ENCODE results near the gene FXYD7. TPM values are rescaled to one million over a fixed set of nuclear protein-coding genes. Genes with fewer than 3 reads are reported as not detected.

Gene FXYD7
- total and polyA plus RNA-seq, 9 donors: 0.30 to 2.8 (median 0.80) TPM; not detected in 2

DNA sequence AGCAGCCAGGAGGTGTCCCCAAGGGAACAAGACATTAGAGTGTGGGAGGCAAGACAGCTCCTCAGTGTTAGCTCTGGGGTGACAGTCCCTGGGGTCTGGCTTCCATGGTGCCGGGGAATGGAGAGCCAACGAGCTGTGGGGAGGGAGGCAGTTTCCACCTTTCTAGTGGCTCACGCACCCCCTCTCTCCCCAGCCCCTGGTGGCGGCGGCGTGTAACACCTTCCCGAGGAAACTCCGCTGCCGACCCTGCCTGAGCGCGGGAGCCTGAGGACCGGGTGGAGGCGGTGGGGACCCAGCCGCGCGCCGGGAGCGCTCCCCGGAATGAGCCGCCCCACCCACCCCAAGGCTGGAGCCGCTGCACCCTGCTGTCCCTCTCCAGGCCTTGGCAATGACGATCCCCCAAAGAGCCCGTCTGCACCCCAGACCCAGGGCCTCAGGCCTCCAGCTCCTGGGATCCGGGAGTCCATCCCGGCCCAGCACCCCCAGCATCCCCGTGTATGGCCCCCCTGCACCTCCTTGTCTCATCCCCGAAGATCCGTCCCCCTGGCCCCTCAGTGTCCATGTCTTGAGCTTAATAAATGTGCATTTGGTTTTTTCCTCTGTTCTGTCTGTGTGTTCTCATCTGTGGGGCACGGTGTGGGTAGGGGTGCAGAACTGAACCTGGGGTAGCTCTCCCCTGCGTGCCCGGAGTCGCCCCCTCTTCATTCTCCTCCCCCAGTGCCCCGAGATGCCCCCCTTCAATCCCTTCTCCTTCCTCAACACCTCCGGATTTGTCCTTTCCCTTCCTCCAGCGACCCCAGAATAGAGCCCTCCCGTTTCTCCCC lies 10.9 kb downstream of the FXYD7 start:
- no peaks in the 10 kb centered on the region for H3K27me3 ChIP-seq
- peak in 1 of 5 donors; percentile 33 for DNase-seq
- H3K4me1 ChIP-seq (ENCODE audit: insufficient read depth): no peaks in the 10 kb centered on the region
- intact Hi-C loops (cut with DNase I): no loop called here
- TF ChIP-seq EP300 (IDR thresholded peaks at IDR 0.05): no peak
- TF ChIP-seq, protein P1, sequence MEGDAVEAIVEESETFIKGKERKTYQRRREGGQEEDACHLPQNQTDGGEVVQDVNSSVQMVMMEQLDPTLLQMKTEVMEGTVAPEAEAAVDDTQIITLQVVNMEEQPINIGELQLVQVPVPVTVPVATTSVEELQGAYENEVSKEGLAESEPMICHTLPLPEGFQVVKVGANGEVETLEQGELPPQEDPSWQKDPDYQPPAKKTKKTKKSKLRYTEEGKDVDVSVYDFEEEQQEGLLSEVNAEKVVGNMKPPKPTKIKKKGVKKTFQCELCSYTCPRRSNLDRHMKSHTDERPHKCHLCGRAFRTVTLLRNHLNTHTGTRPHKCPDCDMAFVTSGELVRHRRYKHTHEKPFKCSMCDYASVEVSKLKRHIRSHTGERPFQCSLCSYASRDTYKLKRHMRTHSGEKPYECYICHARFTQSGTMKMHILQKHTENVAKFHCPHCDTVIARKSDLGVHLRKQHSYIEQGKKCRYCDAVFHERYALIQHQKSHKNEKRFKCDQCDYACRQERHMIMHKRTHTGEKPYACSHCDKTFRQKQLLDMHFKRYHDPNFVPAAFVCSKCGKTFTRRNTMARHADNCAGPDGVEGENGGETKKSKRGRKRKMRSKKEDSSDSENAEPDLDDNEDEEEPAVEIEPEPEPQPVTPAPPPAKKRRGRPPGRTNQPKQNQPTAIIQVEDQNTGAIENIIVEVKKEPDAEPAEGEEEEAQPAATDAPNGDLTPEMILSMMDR (IDR thresholded peaks at IDR 0.05): no peak
- no peak for TF ChIP-seq POLR2A (IDR thresholded peaks at IDR 0.05)
- H3K27ac ChIP-seq: no peak overlapping the region
- H3K4me3 ChIP-seq: peak overlapping the region; percentile 46
- no peaks in the 10 kb centered on the region for H3K36me3 ChIP-seq
- no peaks in the 10 kb centered on the region for H3K9me3 ChIP-seq
- 0 to 1% (median 1%) methylated on average over 36 of the region's 36 CpGs for WGBS, 3 donors

DNA sequence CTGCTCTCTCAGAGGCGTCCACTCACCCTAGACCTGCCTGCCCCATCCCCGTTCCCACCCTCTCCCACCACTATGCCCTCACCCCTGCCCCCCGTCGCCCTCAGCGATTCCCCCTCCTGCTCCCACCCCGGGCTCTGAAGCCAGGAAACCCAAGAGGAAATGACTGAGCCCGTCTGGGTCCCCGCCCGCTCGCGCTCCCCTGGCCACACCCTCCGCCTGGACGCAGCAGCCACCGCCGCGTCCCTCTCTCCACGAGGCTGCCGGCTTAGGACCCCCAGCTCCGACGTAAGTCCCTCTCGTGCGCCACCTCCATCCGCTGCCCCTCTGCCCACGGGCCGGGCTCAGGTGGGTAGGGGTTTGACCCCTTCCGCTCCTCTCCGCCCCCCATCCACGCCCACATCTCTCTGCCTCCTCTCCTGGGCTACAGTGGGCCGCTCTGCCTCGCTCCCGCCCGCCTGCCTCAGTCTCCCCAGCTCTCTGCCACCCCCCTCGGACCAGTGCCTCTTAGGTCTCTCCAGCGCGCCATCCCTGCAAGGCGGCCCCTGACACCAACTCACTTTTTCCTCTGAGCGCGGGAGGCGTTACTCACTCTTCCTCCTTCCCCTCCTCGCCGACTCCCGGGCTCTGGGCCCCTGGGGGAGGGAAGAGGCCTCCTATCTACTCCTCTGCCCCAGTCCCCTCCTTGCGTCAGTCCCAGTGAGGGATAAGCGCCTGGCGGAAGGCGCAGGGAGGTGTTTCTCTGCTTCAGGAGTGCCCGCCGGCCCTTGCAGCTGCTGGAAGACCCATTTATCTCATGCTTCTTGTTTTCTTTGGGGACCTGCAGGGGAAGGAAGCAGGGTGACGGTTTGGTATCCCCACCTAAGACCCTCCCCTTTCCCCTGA lies 11.7 kb downstream of the FXYD7 start, which contains the start of gene FXYD5:
TSS of gene FXYD5 (plus strand) at position 211 of the 882 bp plus-strand sequence. CDS start 816 bp downstream, outside the sequence.
- Histone ChIP-seq H3K9me3 (no peaks in the 10 kb centered on the region), H3K27me3 (no peaks in the 10 kb centered on the region), H3K36me3 (no peaks in the 10 kb centered on the region), H3K4me1 (ENCODE audit: insufficient read depth) (no peaks in the 10 kb centered on the region), H3K4me3 (peak within 1 kb of the TSS; percentile 46), H3K27ac (no peak within 1 kb of the TSS)
- TF ChIP-seq EP300 (IDR thresholded peaks at IDR 0.05) (no peak), POLR2A (IDR thresholded peaks at IDR 0.05) (no peak)
- TF ChIP-seq, protein P1 (IDR thresholded peaks at IDR 0.05): no peak
- intact Hi-C loops (cut with DNase I): no loop called here
- 1 to 2% (median 1%) methylated on average over 47 to 49 of the region's 49 CpGs for WGBS, 3 donors
- DNase-seq: peak in 3 of 5 donors; percentile 38 to 58 (median 43)

DNA sequence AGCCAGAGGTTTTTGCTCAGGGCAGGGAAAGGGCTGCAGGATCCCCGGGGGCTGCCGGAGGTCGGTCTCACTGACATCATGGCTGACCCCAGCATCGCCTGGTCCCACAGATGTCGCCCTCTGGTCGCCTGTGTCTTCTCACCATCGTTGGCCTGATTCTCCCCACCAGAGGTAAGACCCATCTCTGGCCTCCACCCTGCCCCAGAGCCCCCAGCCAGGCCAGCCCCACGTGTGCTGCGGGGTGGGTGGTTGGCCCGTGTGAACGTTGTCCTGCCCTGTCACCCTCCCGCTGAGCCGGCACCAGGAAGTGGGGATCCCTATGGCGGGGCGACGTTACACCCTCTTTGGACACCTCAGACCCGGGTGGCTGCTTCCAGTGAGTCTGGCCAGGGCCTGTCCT lies 12.4 kb downstream of the FXYD7 start:
- DNase-seq: no peak
- no peaks in the 10 kb centered on the region for H3K27me3 ChIP-seq
- intact Hi-C loops (cut with DNase I): no loop called here
- no peaks in the 10 kb centered on the region for H3K36me3 ChIP-seq
- no peaks in the 10 kb centered on the region for H3K9me3 ChIP-seq
- H3K27ac ChIP-seq: no peak overlapping the region
- 26 to 35% (median 33%) methylated on average over 15 to 17 of the region's 17 CpGs for WGBS, 3 donors
- H3K4me1 ChIP-seq (ENCODE audit: insufficient read depth): no peaks in the 10 kb centered on the region
- H3K4me3 ChIP-seq: peak overlapping the region; percentile 46
- no peak for TF ChIP-seq POLR2A (IDR thresholded peaks at IDR 0.05)

DNA sequence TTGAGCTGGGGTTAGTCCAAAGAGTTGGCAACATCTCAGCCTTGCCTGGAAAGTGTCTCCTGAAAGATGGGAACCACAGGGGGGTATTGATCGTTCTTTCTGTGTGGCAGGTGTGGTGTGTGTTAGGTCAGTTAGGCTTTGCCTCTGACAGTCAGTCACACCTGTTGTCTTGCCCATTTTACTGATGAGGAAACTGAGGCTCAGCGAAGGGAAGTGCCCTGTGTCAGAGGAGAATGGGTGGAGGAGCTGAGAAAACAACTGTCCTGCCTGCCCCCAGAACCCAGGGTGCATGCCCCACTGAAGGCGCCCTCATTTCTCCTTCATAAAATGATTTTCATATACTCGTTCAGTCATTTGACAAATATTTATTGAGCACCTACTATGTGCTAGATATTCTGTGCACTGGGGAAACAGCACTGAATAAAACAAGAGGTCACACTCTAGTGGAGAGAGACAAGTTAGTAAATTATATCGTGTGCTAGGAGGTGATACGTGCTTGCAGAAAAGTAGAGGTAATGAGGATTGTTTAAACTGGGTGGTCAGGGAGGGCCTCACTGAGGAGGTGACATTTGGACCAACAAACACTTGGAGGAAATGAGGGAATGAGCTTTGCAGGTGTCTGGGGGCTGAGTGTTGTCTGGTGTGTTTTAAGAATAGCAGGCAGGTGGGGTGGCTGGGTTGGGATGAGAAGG lies 13.1 kb downstream of the FXYD7 start:
- DNase-seq: no peak
- H3K27ac ChIP-seq: no peak overlapping the region
- no peaks in the 10 kb centered on the region for H3K9me3 ChIP-seq
- TF ChIP-seq POLR2A (IDR thresholded peaks at IDR 0.05) (no peak), EP300 (IDR thresholded peaks at IDR 0.05) (no peak)
- TF ChIP-seq, protein P1 (IDR thresholded peaks at IDR 0.05): no peak
- H3K4me1 ChIP-seq (ENCODE audit: insufficient read depth): no peaks in the 10 kb centered on the region
- intact Hi-C loops (cut with DNase I): no loop called here
- H3K36me3 ChIP-seq: no peaks in the 10 kb centered on the region
- H3K4me3 ChIP-seq: no peak overlapping the region
- 81 to 87% (median 85%) methylated on average over 6 of the region's 6 CpGs for WGBS, 3 donors
- no peaks in the 10 kb centered on the region for H3K27me3 ChIP-seq
